ENCODE results near the gene MAT1A. TPM values are rescaled to one million over a fixed set of nuclear protein-coding genes. Genes with fewer than 3 reads are reported as not detected.

MAT1A gene
- total and polyA plus RNA-seq, 2 experiments from 2014 or later = 38.3 to 62.1 TPM

DNA sequence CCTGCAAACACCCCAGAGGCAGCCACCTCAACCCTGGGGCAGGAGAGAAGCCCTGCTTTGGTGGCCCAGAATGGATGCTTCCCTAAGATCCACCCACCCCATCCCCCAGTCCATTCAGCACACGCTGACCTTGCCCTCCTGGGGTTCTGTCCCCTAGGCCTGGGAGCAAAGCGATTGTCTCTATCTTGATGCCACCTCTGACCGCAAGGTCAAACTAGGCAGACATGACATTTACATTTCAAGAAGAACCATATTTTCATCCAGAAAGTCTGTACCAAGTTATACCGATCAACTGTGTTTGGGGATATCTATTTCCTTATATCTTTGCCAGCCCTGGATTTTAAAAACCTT lies 23.0 kb downstream of the MAT1A start:
- no peaks in the 10 kb centered on the region for H3K36me3 ChIP-seq (replicated peaks; ENCODE audit: insufficient read depth, low read depth)
- H3K4me3 ChIP-seq = no peak overlapping the region
- H3K4me1 ChIP-seq (ENCODE audit: insufficient read depth) = no peaks in the 10 kb centered on the region
- H3K4me2 ChIP-seq = no peak overlapping the region
- H3K9me3 ChIP-seq (ENCODE audit: low read depth) = no peaks in the 10 kb centered on the region
- H3K27ac ChIP-seq = no peak overlapping the region
- DNase-seq (ENCODE audit: low spot score) = no peak
- no peaks in the 10 kb centered on the region for H3K27me3 ChIP-seq
- no peaks in the 10 kb centered on the region for H3K9me2 ChIP-seq (replicated peaks; ENCODE audit: insufficient read depth)
- peak overlapping the region; percentile 45 for H2AFZ ChIP-seq
- TF ChIP-seq EZH2phosphoT487 (IDR thresholded peaks at IDR 0.05; ENCODE audit: low read depth, severe bottlenecking, unreplicated experiment) = no peak
- TF ChIP-seq, protein P1, sequence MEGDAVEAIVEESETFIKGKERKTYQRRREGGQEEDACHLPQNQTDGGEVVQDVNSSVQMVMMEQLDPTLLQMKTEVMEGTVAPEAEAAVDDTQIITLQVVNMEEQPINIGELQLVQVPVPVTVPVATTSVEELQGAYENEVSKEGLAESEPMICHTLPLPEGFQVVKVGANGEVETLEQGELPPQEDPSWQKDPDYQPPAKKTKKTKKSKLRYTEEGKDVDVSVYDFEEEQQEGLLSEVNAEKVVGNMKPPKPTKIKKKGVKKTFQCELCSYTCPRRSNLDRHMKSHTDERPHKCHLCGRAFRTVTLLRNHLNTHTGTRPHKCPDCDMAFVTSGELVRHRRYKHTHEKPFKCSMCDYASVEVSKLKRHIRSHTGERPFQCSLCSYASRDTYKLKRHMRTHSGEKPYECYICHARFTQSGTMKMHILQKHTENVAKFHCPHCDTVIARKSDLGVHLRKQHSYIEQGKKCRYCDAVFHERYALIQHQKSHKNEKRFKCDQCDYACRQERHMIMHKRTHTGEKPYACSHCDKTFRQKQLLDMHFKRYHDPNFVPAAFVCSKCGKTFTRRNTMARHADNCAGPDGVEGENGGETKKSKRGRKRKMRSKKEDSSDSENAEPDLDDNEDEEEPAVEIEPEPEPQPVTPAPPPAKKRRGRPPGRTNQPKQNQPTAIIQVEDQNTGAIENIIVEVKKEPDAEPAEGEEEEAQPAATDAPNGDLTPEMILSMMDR (IDR thresholded peaks at IDR 0.05; ENCODE audit: poor library complexity) = no peak
- no peak for TF ChIP-seq EZH2 (IDR thresholded peaks at IDR 0.05; ENCODE audit: borderline replicate concordance)
- no peaks in the 10 kb centered on the region for H4K20me1 ChIP-seq (ENCODE audit: insufficient read depth, poor library complexity, severe bottlenecking)
- no peaks in the 10 kb centered on the region for H3K79me2 ChIP-seq
- WGBS (ENCODE audit: low lambda C conversion rate, missing lambda C conversion rate) = 89% methylated on average over 4 of the region's 4 CpGs

DNA sequence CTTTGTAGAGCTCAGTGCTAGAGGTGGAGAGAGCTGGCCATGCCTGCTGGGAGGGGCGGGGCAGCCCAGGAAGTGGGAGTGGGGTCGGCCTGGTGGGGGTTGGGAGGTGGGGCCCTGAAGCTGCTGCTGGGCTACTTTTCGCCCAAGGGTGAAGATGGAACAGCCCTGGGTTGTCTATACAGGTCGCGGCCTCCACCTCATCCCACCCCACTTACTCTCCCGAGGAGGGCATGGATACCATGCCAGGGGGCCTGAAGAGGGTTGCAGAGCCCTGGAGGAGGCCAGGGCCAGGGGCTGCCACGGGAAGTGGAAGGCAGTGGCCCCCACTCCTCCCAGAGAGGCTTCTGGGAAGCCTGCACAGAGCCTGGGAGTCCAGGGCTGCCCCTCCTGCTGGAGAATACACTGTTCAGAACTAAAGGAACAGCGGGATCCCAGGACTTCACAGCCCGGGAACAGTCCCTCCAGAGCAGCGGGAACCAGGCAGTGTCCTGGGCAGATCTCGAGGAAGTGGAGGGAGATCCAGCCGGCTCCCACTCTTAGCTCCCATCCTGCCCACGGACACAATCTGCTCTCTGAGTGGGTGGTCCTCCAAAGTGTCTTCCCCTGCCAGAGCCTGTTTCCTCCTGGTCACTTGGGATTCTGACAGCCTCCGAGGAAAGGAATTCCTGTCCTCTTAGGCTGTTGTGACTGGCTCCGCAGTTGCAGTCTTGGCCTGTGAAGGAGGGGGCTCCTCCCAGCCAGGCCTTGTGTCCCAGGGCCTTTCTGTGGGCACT lies 23.5 kb downstream of the MAT1A start:
- 58% methylated on average over 15 of the region's 15 CpGs for WGBS (ENCODE audit: low lambda C conversion rate, missing lambda C conversion rate)
- DNase-seq (ENCODE audit: low spot score) = no peak
- no peak overlapping the region for H3K4me3 ChIP-seq
- H3K27ac ChIP-seq = no peak overlapping the region
- H4K20me1 ChIP-seq (ENCODE audit: insufficient read depth, poor library complexity, severe bottlenecking) = no peaks in the 10 kb centered on the region
- H2AFZ ChIP-seq = peak overlapping the region; percentile 45
- H3K27me3 ChIP-seq = no peaks in the 10 kb centered on the region
- no peaks in the 10 kb centered on the region for H3K79me2 ChIP-seq
- no peaks in the 10 kb centered on the region for H3K36me3 ChIP-seq (replicated peaks; ENCODE audit: insufficient read depth, low read depth)
- no peaks in the 10 kb centered on the region for H3K9me2 ChIP-seq (replicated peaks; ENCODE audit: insufficient read depth)
- H3K4me2 ChIP-seq = no peak overlapping the region
- no peaks in the 10 kb centered on the region for H3K9me3 ChIP-seq (ENCODE audit: low read depth)
- no peaks in the 10 kb centered on the region for H3K4me1 ChIP-seq (ENCODE audit: insufficient read depth)
- TF ChIP-seq, protein P1 (IDR thresholded peaks at IDR 0.05; ENCODE audit: poor library complexity) = no peak
- TF ChIP-seq EZH2phosphoT487 (IDR thresholded peaks at IDR 0.05; ENCODE audit: low read depth, severe bottlenecking, unreplicated experiment) (no peak), EZH2 (IDR thresholded peaks at IDR 0.05; ENCODE audit: borderline replicate concordance) (no peak)

DNA sequence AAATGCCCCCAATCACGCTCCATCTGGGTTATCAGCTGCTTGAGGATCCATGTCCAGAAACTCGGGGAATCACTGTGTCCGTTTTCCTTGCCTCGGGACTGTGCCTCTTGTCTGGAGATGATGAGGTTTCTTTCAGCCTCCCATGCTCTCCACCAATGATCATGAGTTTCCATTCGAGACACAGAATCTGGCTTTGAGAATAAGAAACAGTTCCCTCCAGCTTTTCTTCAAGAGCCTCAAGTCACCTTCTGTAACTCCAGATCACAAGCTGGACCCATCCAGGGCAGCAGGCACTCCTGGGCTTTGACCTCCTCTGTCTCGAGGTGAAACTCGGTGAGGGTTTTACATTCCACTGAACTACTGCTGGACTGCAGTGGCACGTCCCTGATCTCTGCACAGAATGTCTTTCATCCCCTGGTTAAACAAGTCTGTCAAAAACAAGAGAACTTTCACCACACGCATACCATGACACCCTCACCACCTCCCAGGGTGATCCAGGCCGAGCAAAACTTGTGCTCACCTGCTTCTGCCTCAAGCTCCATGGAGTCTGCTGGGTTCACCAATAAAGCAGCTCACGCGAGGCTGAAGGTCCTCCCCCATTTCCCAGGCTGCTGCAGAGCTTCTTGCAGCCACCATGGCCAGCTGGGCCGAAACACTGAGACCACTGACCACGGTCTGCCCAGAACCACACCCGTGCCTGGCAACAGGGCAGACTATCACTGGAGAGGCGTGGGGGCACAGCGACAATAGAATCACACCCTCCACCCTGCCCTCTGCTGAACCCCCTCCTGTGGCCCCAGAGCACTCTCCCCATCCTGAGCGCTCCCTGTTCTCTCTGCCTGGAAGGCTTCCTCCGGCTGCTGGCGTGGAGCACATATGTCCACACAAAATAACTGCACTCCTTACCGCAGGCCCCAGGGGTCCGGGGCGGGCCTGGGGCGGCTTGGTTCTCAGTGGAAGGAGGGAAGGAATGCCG lies 25.1 kb downstream of the MAT1A start:
- Histone ChIP-seq H3K36me3 (replicated peaks; ENCODE audit: insufficient read depth, low read depth) (no peaks in the 10 kb centered on the region), H3K9me2 (replicated peaks; ENCODE audit: insufficient read depth) (no peaks in the 10 kb centered on the region), H3K4me2 (no peak overlapping the region), H2AFZ (no peak overlapping the region), H3K4me1 (ENCODE audit: insufficient read depth) (no peaks in the 10 kb centered on the region), H3K9me3 (ENCODE audit: low read depth) (no peaks in the 10 kb centered on the region), H3K79me2 (no peaks in the 10 kb centered on the region), H4K20me1 (ENCODE audit: insufficient read depth, poor library complexity, severe bottlenecking) (no peaks in the 10 kb centered on the region), H3K4me3 (no peak overlapping the region), H3K27me3 (no peaks in the 10 kb centered on the region), H3K27ac (no peak overlapping the region)
- no peak for DNase-seq (ENCODE audit: low spot score)
- TF ChIP-seq EZH2 (IDR thresholded peaks at IDR 0.05; ENCODE audit: borderline replicate concordance) = no peak
- no peak for TF ChIP-seq EZH2phosphoT487 (IDR thresholded peaks at IDR 0.05; ENCODE audit: low read depth, severe bottlenecking, unreplicated experiment)
- TF ChIP-seq, protein P1 (IDR thresholded peaks at IDR 0.05; ENCODE audit: poor library complexity) = no peak
- WGBS (ENCODE audit: low lambda C conversion rate, missing lambda C conversion rate) = 84% methylated on average over 25 of the region's 25 CpGs

Measured in hepatocyte (in vitro differentiated cells).